ENCODE measurements around the gene LPGAT1.
"Not testable (repeated sequence)": the region's sequence is repeated elsewhere in the genome, so short reads cannot be mapped to it uniquely, and the experiment has no call there.

The LPGAT1 gene, protein sequence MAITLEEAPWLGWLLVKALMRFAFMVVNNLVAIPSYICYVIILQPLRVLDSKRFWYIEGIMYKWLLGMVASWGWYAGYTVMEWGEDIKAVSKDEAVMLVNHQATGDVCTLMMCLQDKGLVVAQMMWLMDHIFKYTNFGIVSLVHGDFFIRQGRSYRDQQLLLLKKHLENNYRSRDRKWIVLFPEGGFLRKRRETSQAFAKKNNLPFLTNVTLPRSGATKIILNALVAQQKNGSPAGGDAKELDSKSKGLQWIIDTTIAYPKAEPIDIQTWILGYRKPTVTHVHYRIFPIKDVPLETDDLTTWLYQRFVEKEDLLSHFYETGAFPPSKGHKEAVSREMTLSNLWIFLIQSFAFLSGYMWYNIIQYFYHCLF

DNA sequence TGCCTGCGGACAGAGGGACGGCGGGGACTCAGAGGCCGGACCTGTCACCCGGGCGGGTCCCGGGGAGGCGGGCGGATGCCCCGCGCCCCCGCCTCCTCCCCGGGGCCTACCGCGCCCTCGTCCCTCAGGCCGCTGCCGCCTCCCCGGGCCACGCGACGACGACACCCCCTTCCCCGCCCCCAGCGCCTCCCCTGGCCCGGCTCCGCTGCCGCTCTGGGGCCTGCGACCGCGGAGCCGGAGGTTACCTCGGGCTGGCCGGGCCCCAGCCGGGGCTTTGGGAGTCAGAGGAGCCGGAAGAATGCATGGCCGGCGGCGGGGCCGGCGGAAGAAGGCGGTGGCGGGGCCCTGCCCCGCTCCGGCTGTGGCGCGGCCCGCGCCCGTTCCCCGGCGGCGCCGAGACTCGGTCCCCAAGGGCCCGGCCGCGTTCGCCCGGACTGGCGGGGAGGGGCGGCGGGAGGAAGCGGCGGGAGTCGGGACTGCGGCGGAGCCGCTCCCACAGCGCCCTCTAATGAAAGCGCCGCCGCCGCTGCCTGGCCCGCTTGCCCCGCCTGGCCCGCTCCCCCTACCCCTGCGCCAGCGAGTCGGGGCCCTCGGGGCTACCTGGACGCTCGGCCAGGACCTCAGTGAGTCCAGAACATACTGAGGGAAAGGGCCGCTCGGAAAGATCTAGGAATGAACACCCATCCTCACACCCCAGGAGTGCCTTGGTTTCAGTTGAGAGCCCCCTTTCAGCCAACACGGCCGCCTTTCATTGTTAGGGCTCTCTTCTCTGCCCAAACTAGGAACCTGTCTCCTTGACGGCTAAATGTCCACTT, at the start of gene LPGAT1:
Gene LPGAT1, minus strand, starts transcription at position 436 of the 815 bp plus-strand sequence. CDS start 1,467 bp downstream, outside the sequence.
- DNase-seq (ENCODE audit: low read depth in 2 of 2), result peak; percentile 10 to 26

DNA sequence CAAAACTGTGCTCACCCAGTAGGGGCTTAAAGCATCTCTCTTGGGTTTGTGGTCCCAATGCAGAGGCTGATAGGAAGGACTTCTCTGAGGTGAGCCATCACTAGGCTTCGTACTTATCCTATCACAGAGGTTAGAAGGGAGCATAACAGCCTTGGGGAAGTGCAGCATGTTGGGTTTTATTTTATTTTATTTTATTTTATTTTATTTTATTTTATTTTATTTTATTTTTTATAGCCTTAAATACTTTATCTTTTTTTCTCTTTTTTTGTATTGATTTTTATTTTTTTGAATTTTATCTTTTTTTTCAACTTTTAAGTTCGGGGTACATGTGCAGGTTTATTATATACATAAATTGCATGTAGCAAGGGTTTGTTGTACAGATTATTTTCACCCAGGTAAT, 48.9 kb upstream of the LPGAT1 start:
- DNase-seq (ENCODE audit: low read depth in 2 of 2), result no peak

DNA sequence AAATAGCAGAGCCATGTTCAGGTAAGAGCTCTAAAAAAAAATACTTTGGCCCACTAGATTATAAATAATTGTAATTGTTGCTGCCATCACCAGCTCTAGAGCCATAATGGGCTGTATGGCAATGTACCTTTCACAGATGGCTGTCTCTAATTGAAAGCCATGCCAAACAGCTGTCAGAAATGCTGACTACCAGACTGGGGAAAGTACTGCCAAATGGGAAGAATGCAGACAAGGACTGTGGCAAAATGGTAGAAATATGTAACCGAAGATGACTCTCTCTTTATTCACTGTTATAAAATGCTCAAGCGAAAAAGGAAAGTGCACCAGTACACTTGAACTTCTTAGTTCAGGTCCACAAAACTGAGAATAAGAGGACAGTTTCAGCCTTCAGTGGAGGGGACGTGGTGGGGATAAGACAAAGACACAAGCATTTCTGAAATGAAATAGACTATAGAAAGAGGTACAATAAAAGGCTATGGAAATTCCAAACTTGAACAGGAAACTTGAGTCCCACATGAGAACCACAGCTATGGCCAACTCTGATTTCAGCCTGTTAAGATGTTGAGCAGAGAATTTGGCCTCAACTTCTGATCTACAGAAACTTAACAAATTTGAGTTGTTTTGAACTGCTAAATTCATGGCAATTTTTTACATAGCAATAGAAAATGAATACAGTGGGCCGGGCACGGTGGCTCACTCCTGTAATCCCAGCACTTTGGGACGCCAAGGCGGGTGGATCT, 46.5 kb upstream of the LPGAT1 start:
- DNase-seq (ENCODE audit: low read depth in 2 of 2), result no peak

DNA sequence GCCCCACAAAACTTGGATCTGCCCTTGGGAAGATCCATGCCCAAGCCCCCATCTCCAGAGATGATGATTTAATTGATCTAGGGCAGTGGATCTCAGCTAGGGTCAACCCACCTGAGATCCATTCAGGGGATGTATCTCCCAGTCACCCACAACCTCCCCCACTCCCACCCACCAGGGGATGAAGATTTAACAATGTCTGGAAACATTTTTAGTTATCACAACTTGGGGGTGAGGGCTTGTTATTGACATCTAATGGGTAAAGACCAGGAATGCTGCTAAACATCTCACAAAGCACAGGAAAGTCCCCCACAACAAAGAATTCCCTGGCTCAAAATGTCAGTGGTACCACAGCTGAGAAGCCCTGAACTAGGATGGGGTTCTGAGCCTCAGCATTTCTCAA, 45.0 kb upstream of the LPGAT1 start:
- DNase-seq (ENCODE audit: low read depth in 2 of 2), result no peak

DNA sequence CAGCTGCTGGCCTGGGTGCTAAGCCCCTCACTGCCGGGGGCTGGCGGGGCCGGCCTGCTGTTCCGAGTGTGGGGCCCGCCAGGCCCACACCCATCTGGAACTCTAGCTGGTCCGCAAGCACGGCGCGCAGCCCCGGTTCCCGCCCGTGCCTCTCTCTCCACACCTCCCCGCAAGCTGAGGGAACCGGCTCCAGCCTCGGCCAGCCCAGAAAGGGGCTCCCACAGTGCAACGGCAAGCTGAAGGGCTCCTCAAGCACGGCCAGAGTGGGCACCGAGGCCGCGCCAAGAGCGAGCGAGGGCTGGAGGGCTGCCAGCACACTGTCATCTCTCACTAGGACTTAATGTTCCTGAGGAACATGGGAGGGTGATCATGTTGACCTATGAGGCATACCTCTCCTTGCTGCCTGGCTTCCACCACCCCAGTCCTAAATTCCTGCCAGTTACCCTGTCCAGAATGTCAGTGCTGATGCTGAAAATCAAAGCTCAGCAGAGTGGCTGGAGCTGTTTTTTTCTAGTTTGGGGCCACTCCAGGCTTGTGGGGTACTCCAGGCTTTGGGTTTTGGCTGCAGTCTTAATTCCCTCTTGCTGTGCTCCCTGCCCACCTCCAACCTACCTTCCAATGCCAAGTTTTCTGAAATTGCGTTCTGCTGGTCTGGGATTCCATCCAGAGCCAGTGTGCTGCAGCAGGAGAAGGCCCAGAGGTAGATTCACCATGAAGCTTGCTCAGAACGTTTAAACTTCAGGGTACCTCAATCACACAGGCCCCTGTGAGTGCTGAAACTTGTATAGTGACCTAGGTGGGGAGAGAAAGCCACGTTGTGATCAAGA, 44.2 kb upstream of the LPGAT1 start:
- no peak for DNase-seq (ENCODE audit: low read depth in 2 of 2)

DNA sequence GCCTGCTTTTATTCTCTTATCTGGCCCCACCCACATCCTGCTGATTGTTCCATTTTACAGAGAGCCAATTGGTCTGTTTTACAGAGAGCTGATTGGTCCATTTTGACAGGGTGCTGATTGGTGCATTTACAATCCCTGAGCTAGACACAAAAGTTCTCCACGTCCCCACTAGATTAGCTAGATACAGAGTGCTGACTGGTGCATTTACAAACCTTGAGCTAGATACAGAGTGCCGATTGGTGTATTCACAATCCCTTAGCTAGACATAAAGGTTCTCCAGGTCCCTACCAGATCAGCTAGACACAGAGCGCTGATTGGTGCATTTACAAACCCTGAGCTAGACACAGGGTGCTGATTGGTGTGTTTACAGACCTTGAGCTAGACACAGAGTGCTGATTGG, 43.2 kb upstream of the LPGAT1 start:
- not testable (repeated sequence) for DNase-seq (ENCODE audit: low read depth in 2 of 2)

DNA sequence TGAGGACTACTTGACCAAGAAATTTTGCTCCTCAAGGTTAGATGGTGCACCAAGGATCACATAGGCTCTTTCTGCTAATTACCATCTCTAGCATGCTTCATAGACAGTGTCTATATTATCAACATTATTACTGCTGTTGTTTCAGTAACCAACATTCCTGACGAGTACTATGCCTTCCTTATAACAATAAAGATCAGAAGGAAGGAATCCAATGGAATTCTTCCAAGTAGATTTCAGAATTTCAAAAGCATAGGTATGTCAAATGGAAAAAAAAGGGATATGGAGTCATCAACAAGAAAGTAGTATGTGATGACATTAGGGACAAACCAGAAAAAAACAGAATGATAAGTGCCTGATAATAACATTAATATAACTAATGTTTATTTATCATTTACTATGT, 39.6 kb upstream of the LPGAT1 start:
- no peak for DNase-seq (ENCODE audit: low read depth in 2 of 2)

DNA sequence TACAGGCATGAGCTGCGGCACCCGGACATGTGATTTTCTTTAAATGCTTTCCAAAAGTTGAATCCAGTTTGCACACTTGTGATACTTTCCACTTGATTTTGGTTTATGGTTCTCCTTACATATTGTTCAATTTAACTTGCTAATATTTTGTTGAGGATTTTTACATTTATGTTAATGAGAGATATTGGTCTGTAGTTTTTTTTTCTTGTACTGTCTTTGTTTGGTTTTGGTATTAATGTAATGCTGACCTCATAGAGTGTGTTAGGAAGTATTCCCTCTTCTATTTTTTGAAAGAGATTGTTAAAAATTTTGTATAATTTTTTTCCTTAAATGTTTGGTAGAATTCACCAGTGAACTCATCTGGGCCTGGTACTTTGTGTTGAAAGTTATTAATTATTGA, 34.6 kb upstream of the LPGAT1 start:
- DNase-seq (ENCODE audit: low read depth in 2 of 2), result no peak

DNA sequence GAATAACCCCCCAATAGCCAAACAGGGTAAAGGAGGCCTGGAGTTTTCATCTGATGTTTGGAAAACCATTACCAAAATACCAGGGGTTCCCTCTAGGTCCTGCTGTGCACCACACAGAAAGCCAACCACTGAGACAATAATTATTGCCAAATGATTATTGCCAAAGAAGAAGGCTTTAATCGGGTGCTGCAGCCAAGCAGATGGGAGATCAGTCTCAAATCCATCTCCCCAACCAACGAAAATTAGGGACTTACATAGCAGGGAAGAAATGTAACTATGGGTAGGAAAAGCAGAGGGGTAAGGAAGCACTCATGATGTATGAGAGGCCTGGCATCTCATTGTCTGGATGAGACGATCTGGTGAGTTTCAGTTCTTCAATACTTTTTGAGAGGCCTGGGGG, 28.8 kb upstream of the LPGAT1 start:
- DNase-seq (ENCODE audit: low read depth in 2 of 2), result no peak

DNA sequence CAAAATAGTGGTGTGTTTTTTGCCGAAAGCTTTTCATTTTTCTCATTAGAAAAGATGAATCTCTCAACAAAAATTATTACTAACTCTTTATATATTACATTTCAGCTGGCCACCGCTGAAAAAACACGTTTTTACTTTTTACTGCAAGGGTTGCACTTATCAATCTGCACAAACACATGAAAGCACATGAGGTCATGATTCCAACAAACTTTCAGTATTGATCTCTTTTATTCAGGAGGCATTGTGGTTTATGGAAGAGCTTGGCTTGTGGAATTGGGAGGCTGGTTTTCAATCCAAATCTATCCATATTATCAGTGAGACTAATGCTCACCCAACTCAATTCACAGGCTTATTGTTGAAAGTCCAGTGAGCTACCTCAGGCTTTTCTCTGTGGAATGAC, 20.6 kb upstream of the LPGAT1 start:
- DNase-seq (ENCODE audit: low read depth in 2 of 2), result no peak

DNA sequence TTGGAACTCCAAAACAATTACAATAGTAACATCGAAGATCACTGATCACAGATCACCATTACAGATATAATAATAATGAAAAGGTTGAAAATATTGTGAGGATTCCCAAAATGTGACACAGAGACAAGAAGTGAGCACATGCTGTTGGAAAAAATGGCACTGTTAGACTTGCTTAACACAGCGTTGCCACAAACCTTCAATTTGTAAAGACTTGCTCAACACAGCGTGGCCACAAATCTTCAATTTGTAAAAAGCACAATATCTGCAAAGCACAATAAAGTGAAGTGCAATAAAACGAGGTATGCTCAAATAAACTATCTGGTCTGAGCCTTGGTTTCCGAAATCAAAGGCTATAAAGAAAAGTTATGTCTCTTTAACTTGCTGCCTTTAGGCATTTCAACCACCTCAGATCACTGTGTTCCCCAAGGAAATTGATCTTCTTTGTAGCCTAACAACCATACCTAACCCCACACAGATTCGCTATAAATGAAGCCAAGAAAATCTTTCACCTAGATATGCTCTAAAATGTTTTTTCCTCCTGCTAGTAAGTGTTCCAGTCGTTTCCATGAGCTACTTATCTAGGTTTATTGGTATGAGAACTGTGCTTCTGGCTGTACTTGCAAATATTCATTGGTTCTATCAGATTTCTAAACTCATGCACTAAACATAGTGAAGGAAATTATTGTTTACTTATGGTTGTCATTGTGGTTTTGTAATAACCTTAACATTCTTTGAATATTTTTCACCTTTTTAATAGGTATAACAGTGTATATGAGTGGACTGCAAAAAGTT, 13.1 kb upstream of the LPGAT1 start:
- no peak for DNase-seq (ENCODE audit: low read depth in 2 of 2)

DNA sequence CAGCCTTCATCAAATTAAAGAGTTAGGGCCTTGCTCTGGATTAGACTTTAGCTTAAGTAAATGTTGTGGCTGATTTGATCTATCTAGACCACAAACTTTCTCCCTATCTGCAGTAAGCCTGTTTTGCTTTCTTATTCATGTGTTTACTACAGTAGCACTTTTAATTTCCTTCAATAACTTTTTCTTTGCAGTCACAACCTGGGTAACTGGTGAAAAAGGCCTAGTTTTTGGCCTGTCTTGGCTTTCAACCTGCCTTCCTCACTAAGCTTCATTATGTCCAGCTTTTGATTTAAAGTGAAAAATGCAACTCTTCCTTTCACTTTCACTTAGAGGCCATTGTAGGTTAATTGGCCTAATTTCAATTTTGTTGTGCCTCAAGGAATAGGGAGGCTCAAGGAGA, 12.5 kb upstream of the LPGAT1 start:
- no peak for DNase-seq (ENCODE audit: low read depth in 2 of 2)

DNA sequence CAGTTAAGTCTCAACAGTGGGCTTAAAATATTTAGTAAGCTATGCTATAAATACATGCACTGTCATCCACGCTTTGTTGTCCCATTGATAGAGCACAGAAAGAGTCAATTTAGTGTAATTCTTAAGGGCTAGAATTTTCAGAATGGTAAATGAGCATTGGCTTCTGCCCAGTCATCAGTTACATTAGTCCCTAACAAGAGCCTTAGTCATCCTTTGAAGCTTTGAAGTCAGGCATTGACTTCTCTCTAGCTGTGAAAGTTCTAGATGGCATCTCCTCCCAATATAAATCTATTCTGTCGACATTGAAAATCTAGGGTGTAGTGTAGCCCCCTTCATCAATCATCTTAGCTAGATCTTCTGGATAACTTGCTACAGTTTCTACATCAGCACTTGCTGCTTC, 12.0 kb upstream of the LPGAT1 start:
- no peak for DNase-seq (ENCODE audit: low read depth in 2 of 2)

DNA sequence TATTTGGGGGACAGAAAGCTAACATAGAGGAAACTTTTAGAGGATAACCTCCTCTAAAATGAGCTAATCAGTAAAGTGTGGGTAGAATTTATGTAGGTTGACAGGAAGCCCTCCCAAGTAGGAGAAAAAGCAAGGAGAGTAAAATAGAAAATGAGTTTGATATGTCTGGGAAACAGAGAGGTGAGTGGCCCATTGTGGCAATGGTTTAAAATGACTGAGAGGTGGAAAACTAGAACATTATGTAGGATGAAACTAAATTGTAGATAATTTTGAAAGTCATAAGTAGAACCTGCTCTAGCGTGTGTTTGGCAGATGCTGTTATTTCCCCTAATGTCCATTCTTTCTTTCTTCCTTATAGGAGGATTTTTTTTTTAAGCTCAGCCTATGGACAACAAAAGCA, 8.5 kb upstream of the LPGAT1 start:
- DNase-seq (ENCODE audit: low read depth in 2 of 2), result no peak

DNA sequence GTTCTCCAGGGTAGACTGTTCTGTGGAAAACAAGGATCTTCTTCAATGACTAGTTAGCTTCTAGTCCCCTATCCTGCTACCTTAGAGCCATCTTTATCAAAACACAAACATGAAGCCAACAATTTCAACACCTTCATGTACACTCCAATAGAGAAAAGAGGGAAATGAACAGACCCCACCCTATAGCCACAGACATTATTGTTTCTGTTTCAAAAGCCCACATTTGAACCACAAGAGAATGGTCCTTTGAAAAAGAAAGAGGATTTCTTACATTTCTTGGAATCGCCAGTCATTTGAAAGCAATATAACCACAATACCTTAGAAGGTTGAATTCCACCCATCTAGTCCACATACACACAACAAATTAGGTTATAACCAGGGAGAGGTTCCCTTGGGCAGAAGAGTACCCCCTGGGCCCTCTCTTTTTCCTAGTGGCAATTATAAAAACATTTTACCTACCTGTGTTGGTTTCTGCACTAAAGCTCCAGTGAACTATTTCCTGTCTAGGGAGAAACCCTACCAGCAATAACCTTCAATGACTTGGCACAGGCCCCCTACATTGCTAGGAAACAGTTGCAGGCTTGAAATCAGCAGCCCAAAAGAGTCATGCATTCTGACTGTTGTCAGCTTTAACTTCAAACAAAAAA, 2.7 kb upstream of the LPGAT1 start:
- no peak for DNase-seq (ENCODE audit: low read depth in 2 of 2)

DNA sequence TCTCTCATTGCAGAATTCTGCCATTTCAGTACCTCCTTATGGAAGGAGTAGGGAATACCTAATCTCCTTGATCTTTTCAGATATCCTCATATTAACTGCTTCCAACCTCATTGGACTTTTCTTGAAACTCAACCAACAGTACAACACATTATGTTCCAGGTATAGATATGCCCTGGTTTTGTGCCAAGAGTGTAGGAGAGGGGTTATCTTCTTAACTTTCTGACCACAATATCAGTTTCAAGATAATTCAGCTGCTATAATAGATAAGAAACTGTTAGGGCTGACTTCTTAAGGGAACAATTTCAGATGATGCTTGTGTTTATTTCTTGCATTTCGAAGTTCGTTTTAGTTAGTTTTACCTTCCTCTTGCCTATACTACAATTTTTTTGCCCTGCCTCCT, 2.1 kb upstream of the LPGAT1 start:
- DNase-seq (ENCODE audit: low read depth in 2 of 2), result no peak

DNA sequence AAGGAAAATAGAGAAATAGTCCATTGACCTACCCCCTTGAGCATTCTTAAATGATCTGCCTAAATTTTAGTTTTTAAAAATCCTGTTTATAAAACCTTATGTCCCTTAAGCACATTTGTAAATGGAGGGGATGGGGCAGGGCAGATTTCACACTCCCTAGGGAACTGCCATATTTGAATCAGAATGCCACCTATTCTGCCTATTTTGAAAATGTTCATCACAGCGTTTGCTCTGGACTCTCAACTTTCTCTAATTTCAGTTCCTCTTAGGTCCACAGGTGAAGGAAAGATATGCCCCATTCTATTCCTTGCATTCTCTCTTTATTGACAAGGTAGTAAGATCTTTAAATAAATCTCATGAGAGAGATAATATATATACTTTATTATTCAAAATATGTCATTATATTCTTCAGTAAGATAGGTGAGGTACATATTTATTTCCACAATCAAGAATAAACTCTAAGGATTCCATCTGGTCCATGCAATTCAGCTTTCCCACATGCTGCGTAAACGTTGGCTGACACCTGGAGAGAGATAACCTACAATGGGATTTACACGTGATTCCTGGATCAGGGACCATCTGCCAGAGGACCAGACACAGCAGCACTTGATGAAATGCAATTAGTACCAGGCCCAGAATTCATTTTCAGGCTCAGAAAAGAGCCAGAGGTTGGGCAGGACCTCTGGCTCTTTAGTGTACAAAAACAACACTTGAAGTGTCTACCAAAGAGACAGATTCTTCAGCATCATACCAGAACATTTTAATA, 1.2 kb upstream of the LPGAT1 start:
- DNase-seq (ENCODE audit: low read depth in 2 of 2), result no peak

DNA sequence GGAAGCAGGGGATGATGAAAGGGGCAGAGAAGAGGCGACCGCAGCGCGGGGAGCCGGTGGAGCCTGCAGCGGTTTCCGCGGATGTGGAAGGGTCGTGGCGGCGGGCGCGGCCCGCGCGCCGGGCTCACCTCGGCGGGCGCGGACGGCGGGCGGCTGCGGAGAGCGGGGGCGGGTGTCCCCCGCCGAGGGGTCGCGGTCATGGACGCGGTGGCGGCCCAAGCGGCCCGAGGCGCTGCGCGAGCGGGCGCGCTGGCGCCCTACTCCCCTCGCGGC, 572 bp downstream of the LPGAT1 start:
- no peak for DNase-seq (ENCODE audit: low read depth in 2 of 2)

DNA sequence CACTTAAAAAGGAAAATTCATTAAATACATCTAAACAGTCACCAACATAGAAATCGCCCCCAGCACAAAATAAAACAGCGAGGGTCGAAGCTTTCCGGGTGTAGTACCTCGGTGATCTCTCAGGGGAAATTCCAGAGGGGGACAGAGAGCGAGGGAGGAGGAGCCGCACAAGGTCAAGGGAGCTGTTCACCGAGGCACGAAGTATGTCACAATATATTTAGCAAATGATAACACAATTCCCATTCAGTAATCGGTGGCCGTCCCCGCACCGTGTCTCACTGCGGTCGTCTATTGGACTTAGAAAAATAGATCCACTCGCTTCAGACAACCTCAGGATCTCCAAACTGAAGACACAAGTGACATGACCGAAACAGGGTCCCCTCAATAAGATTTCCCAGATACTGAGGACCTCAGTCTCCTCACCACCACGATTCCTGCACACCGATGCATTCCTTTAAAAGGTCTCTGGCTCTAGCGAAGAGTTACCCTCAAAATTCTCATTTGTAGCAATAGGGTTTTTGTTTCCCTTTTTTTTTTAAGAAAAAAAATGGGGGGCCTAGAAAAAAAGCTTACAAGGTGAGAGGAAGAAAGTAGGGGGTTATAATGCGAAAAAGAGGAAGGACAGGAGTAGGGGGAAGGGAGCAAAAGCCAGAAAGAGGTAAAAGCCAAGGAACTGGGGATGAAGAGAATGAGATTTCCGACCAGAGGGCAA, 1.1 kb downstream of the LPGAT1 start:
- no peak for DNase-seq (ENCODE audit: low read depth in 2 of 2)
